Esophagus muscularis mucosa (tissue), 4 donors: Measurements from ENCODE around the gene DEAF1. TPM values are rescaled to one million over a fixed set of nuclear protein-coding genes. Genes with fewer than 3 reads are reported as not detected.
"Not testable (repeated sequence)": the region's sequence is repeated elsewhere in the genome, so short reads cannot be mapped to it uniquely, and the experiment has no call there.

Source experiments
- DNase-seq: peaks from one replicate; pipeline ENCODE4 v3.0.0-alpha.2; 2017; ENCODE audit errors: extremely low spot score
- H3K27ac ChIP-seq, 4 donors: fragments of 200-600 bp; sonication (generic); replicated peaks in 1 of 4; 1 replicate in 3 of 4; 2 replicates in 1 of 4; pipeline ENCODE4 v1.5.1; 2016 to 2019; ENCODE audit warnings: mild to moderate bottlenecking in 1 of 4
- H3K27me3 ChIP-seq, 4 donors: fragments of 200-600 bp; sonication (generic); one replicate each; pipeline versions ENCODE4 v1.5.1 to v1.6.0; 2016 to 2019
- H3K36me3 ChIP-seq, 4 donors: fragments of 200-600 bp; sonication (generic); one replicate each; pipeline ENCODE4 v1.5.1; 2016 to 2019
- H3K4me1 ChIP-seq, 4 donors: fragments of 200-600 bp; sonication (generic); one replicate each; pipeline ENCODE4 v1.5.1; 2016 to 2019
- H3K4me3 ChIP-seq, 4 donors: fragments of 200-600 bp; sonication (generic); 1 replicate in 2 of 4; 2 replicates in 2 of 4; pipeline ENCODE4 v1.5.1; 2016 to 2019; ENCODE audit warnings: mild to moderate bottlenecking in 4 of 4, moderate library complexity in 1 of 4
- H3K9me3 ChIP-seq, 4 donors: fragments of 200-600 bp; sonication (generic); 1 replicate in 3 of 4; 2 replicates in 1 of 4; pipeline ENCODE4 v1.5.1; 2016 to 2019
- CTCF ChIP-seq, 3 experiments: fragments of 200-600 bp in 2 of 3; fragments of 450-650 bp in 1 of 3; sonication (generic) in 2 of 3; IDR thresholded peaks; one replicate each; pipeline ENCODE4 v1.5.1; 2017 to 2019; ENCODE audit warnings: antibody characterized with exemption in 3 of 3, mild to moderate bottlenecking in 2 of 3, moderate library complexity in 1 of 3
- EP300 ChIP-seq: sonication (generic); formaldehyde crosslinking; IDR thresholded peaks from one replicate; pipeline ENCODE4 v1.6.1; 2017; ENCODE audit warnings: antibody characterized with exemption
- POLR2A ChIP-seq: fragments of 450-650 bp; IDR thresholded peaks from one replicate; pipeline ENCODE4 v1.6.1; 2017; ENCODE audit warnings: antibody characterized with exemption, moderate library complexity, mild to moderate bottlenecking, low read depth
- POLR2AphosphoS5 ChIP-seq, 2 donors: sonication (generic); formaldehyde crosslinking; IDR thresholded peaks; one replicate each; pipeline ENCODE4 v1.6.1; 2017; ENCODE audit warnings: antibody characterized with exemption in 2 of 2
- WGBS: methylation state at CpG from one replicate; pipeline ENCODE4 v1.1.5; 2018; 5-methylcytosine and 5-hydroxymethylcytosine counted together
- intact Hi-C: fragments of 100-400 bp; cut with DNase I; formaldehyde crosslinking; loops from one replicate; pipeline ENCODE4 v1.15.1; 2023
- total RNA-seq, 4 donors: library from RNA; depleted of rRNA; stranded (reverse); fragments of >200 nt; gene quantifications; one replicate each; pipeline versions ENCODE4 v1.1.0 to v1.2.1, GENCODE V29; 2016

DEAF1 gene
- total RNA-seq, 4 donors from 2014 or later: 24.9 to 57.1 (median 39.4) TPM

- TF ChIP-seq EP300: no peak
- no peak for TF ChIP-seq CTCF (IDR thresholded peaks at IDR 0.05)
- WGBS: 92% methylated on average over 29 of the region's 30 CpGs
- peaks cover 20 to 79% (median 44%) of the 10 kb centered on the region in 4 donors for H3K36me3 ChIP-seq
- DNase-seq: no peak
- no peak overlapping the region for H3K27ac ChIP-seq
- no peaks in the 10 kb centered on the region for H3K27me3 ChIP-seq
- no peaks in the 10 kb centered on the region for H3K4me1 ChIP-seq
- no peak overlapping the region for H3K4me3 ChIP-seq
- intact Hi-C loops: no loop called here
- H3K9me3 ChIP-seq: no peaks in the 10 kb centered on the region
Observed at GRCh38 chr11:655036-655726, 39.8 kb downstream of the DEAF1 start.

DNA sequence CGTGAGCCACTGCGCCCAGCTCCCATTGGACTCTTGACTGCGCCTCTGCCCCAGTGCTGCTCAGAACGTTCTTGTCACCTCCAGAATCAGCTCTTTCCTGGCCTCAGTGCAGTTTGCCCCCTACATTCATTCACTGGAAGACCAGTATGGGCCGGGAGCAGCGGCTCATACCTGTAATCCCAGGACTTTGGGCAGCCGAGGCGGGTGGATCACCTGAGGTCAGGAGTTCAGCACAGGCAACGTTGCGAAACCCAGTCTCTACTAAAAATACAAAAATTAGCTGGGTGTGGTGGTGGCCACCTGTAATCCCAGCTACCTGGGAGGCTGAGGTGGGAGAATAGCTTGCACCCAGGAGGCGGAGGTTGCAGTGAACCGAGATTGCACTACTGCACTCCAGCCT is 40.6 kb downstream of the DEAF1 start:
- H3K27ac ChIP-seq, H3K4me3 ChIP-seq, intact Hi-C loops, H3K27me3 ChIP-seq, H3K9me3 ChIP-seq, H3K4me1 ChIP-seq, DNase-seq: not testable (repeated sequence)
- 91% methylated on average over 6 of the region's 12 CpGs for WGBS
- peaks cover 16 to 75% (median 38%) of the 10 kb centered on the region in 4 donors for H3K36me3 ChIP-seq

DNA sequence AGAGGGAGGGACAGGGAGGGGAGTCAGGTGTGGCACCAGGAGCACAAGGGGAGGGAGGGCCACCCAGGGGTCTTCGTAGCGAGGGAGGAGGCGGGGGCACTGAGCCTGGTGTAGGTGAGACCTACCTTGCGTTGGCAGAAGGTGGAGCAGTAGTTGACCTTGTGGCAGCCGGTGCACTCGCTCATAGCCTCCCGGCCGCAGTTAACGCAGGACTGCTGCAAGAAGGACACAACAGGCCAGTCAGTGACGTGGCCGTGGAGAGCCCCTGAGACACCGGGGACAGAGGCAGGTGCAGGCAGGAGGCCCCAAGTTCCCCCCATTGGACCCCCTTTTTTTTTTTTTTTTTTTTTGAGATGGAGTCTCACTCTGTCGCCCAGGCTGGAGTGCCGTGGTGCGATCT is 41.2 kb downstream of the DEAF1 start:
- Histone ChIP-seq H3K27ac (no peak overlapping the region), H3K9me3 (no peaks in the 10 kb centered on the region), H3K4me3 (no peak overlapping the region), H3K36me3 (peaks cover 12 to 75% (median 33%) of the 10 kb centered on the region in 4 donors), H3K27me3 (no peaks in the 10 kb centered on the region), H3K4me1 (no peaks in the 10 kb centered on the region)
- no peak for DNase-seq
- 88% methylated on average over 15 of the region's 15 CpGs for WGBS
- intact Hi-C loops: no loop called here
- TF ChIP-seq POLR2A (no peak), POLR2AphosphoS5 (IDR thresholded peaks at IDR 0.05) (no peak), EP300 (no peak), CTCF (IDR thresholded peaks at IDR 0.05) (no peak)

DNA sequence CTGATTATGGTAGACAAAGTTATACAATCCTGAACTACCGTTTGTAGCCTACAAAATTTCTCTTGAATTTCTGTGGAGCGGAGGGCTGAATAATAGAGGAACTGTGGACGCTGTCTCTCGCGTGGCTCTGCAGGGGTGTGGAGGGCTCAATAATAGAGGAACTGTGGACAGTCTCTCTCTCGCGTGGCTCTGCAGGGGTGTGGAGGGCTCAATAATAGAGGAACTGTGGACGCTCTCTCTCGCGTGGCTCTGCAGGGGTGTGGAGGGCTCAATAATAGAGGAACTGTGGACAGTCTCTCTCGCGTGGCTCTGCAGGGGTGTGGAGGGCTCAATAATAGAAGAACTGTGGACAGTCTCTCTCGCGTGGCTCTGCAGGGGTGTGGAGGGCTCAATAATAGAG is 41.9 kb downstream of the DEAF1 start:
- 89% methylated on average over 14 of the region's 14 CpGs for WGBS
- H3K27me3 ChIP-seq, H3K4me3 ChIP-seq, intact Hi-C loops, H3K9me3 ChIP-seq, H3K27ac ChIP-seq, DNase-seq, H3K4me1 ChIP-seq: not testable (repeated sequence)
- H3K36me3 ChIP-seq: peaks cover 12 to 69% (median 26%) of the 10 kb centered on the region in 4 donors

DNA sequence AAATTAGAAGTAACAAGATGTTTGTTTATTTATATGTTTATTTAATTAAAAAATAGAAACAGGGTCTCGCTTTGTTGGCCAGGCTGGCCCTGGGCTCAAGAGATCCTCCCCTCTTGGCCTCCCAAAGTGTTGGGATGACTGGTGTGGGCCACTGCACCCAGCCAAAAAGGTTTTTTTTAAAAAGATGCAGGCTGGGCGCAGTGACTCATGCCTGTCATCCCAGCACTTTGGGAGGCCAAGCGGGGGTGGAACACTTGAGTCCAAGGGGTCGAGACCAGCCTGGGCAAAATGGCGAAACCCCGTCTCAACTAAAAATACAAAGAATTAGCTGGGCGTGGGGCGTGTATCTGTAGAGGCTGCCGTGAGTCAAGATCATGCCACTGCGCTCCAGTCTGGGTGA is 44.5 kb downstream of the DEAF1 start:
- no peak for DNase-seq
- Histone ChIP-seq H3K9me3 (no peaks in the 10 kb centered on the region), H3K4me3 (no peak overlapping the region), H3K27ac (no peak overlapping the region), H3K4me1 (no peaks in the 10 kb centered on the region), H3K36me3 (peaks cover 4 to 69% (median 25%) of the 10 kb centered on the region in 4 donors), H3K27me3 (no peaks in the 10 kb centered on the region)
- intact Hi-C loops: no loop called here
- WGBS: 90% methylated on average over 10 of the region's 10 CpGs
- TF ChIP-seq EP300: no peak
- no peak for TF ChIP-seq CTCF (IDR thresholded peaks at IDR 0.05)
- TF ChIP-seq POLR2AphosphoS5 (IDR thresholded peaks at IDR 0.05): no peak
- no peak for TF ChIP-seq POLR2A

DNA sequence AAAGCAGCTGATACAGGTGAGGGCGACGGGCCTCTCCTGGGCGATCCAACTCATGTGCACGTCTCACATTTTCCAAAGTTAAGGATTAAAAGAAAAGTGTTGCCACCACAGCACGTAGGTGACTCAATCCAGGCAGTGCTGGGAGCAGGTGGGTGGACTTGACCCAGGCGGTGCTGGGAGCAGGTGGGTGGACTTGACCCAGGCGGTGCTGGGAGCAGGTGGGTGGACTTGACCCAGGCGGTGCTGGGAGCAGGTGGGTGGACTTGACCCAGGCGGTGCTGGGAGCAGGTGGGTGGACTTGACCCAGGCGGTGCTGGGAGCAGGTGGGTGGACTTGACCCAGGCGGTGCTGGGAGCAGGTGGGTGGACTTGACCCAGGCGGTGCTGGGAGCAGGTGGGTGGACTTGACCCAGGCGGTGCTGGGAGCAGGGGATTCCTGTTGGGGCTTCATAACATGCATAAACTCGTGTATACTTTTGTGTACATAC is 47.3 kb downstream of the DEAF1 start:
- H3K9me3 ChIP-seq, H3K4me3 ChIP-seq, intact Hi-C loops, H3K4me1 ChIP-seq, H3K27ac ChIP-seq, DNase-seq, H3K27me3 ChIP-seq: not testable (repeated sequence)
- H3K36me3 ChIP-seq: peaks cover 4 to 66% (median 33%) of the 10 kb centered on the region in 4 donors
- 90% methylated on average over 9 of the region's 14 CpGs for WGBS
